Measurements from ENCODE around the gene CHST10. TPM values are rescaled to one million over a fixed set of nuclear protein-coding genes. Genes with fewer than 3 reads are reported as not detected.
"Not testable (repeated sequence)": the region's sequence is repeated elsewhere in the genome, so short reads cannot be mapped to it uniquely, and the experiment has no call there.

Gene CHST10
- total and polyA plus RNA-seq, 11 donors = 5.8 to 14.1 (median 8.8) TPM

DNA sequence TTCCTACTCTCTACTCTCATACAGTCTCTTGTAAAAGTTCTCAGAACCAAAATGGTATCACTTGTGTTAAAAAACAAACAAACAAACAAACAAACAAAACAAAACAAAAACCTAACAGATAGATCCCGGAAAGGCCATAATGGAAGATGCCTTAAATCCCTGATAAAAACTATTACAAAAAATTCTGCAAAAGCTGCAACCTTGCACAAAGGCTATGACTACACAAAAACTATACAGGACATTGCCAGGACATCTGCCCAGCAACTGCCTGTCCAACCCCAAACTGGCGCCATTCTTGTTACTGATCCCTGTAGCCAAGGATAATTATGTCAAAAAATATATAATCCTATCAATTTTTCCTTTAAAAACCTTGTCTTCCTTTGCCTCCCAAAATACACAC is 58.9 kb downstream of the CHST10 start:
- H3K36me3 ChIP-seq = no peaks in the 10 kb centered on the region
- WGBS, 4 donors = 85 to 96% (median 92%) methylated on average over 2 of the region's 2 CpGs
- no peak for TF ChIP-seq POLR2A (IDR thresholded peaks at IDR 0.05)
- TF ChIP-seq, protein P1, sequence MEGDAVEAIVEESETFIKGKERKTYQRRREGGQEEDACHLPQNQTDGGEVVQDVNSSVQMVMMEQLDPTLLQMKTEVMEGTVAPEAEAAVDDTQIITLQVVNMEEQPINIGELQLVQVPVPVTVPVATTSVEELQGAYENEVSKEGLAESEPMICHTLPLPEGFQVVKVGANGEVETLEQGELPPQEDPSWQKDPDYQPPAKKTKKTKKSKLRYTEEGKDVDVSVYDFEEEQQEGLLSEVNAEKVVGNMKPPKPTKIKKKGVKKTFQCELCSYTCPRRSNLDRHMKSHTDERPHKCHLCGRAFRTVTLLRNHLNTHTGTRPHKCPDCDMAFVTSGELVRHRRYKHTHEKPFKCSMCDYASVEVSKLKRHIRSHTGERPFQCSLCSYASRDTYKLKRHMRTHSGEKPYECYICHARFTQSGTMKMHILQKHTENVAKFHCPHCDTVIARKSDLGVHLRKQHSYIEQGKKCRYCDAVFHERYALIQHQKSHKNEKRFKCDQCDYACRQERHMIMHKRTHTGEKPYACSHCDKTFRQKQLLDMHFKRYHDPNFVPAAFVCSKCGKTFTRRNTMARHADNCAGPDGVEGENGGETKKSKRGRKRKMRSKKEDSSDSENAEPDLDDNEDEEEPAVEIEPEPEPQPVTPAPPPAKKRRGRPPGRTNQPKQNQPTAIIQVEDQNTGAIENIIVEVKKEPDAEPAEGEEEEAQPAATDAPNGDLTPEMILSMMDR (IDR thresholded peaks at IDR 0.05) = no peak
- H3K4me3 ChIP-seq = no peak overlapping the region
- no peaks in the 10 kb centered on the region for H3K4me1 ChIP-seq
- H3K27ac ChIP-seq = no peak overlapping the region
- DNase-seq (no peak), ATAC-seq (no peak)
- intact Hi-C loops (cut with DNase I) = no loop called here
- no peaks in the 10 kb centered on the region for H3K27me3 ChIP-seq
- peaks cover 0 to 27% (median 13%) of the 10 kb centered on the region in 12 donors for H3K9me3 ChIP-seq

DNA sequence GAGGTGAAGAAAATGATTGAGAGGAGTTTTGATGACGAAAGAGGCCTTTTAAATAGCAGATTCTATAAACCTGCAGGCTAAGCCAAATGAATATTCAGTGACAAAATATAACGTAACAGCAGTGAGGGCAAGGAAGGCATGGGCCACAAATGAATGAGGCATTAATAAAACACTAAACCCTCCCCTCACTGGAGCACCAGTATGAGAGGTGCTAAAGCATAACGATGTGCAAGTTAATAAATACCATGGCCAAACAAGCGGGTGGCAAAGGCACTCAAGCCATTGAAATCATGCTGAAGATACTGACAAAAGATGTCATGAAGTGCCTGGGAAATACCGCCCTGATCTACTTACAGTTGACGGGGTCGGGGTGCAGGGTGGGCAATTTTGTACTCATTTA is 64.9 kb downstream of the CHST10 start:
- H3K27me3 ChIP-seq = peaks cover 0 to 11% (median 0%) of the 10 kb centered on the region in 9 donors
- WGBS, 4 donors = 89 to 94% (median 91%) methylated on average over 7 of the region's 7 CpGs
- no peaks in the 10 kb centered on the region for H3K4me1 ChIP-seq

DNA sequence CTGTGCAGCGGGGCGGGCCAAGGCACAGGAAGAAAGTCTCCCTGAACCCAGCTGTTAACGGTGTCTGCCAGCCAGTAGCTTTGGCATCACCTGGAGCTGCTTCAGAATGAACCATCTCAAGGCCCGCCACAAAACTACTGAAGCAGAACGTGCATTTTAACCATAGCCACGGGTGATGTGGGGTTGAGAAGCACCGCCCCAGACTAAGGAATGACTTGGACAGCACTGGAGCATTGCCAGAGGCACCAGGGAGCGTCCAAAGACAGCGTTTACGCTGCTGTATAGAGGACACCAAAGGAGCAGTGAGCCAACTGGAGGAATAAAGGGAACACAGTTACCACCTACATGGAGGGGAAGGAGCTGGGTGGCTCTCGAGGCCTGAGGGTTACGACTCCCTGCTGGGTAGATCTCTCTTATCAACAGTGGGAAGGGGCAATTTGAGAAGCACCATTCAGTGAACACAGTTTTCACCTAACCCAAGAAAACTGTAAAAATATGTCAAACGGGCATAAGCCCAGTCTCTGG is 66.7 kb downstream of the CHST10 start:
- peaks cover 0 to 11% (median 0%) of the 10 kb centered on the region in 9 donors for H3K27me3 ChIP-seq
- TF ChIP-seq, protein P1 (IDR thresholded peaks at IDR 0.05) = no peak
- TF ChIP-seq POLR2A (IDR thresholded peaks at IDR 0.05) = no peak
- H3K4me3 ChIP-seq = no peak overlapping the region
- intact Hi-C loops (cut with DNase I) = no loop called here
- H3K27ac ChIP-seq = no peak overlapping the region
- ATAC-seq = no peak
- WGBS, 4 donors = 67 to 74% (median 72%) methylated on average over 13 of the region's 13 CpGs
- no peaks in the 10 kb centered on the region for H3K4me1 ChIP-seq
- H3K9me3 ChIP-seq = no peaks in the 10 kb centered on the region
- no peaks in the 10 kb centered on the region for H3K36me3 ChIP-seq
- no peak for DNase-seq

More for the DNA sequence above, 64.9 kb downstream of the CHST10 start:
- DNase-seq (no peak), ATAC-seq (no peak)
- Histone ChIP-seq H3K9me3 (no peaks in the 10 kb centered on the region), H3K36me3 (no peaks in the 10 kb centered on the region), H3K4me3 (no peak overlapping the region), H3K27ac (no peak overlapping the region)
- TF ChIP-seq, protein P1 (IDR thresholded peaks at IDR 0.05) = no peak
- no peak for TF ChIP-seq POLR2A (IDR thresholded peaks at IDR 0.05)
- intact Hi-C loops (cut with DNase I) = no loop called here

DNA sequence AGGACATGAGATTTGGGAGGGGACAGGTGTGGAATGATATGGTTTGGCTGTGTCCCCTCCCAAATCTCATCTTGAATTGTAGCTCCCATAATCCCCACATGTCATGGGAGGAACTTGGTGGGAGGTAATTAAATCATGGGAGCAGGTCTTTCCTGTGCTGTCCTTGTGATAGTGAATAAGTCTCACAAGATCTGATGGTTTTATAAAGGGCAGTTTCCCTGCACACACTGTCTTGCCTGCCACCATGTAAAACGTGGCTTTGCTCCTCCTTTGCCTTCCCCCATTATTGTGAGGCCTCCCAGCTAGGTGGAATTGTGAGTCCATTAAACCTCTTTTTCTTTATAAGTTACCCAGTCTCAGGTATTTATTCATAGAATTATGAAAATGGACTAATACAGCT is 72.3 kb downstream of the CHST10 start:
- ATAC-seq; H3K27ac ChIP-seq; H3K4me1 ChIP-seq; H3K9me3 ChIP-seq; H3K36me3 ChIP-seq; DNase-seq; H3K4me3 ChIP-seq; intact Hi-C loops (cut with DNase I): not testable (repeated sequence)
- H3K27me3 ChIP-seq = peaks cover 0 to 13% (median 0%) of the 10 kb centered on the region in 9 donors
- 25 to 63% (median 43%) methylated on average over 1 of the region's 1 CpG for WGBS, 4 donors

DNA sequence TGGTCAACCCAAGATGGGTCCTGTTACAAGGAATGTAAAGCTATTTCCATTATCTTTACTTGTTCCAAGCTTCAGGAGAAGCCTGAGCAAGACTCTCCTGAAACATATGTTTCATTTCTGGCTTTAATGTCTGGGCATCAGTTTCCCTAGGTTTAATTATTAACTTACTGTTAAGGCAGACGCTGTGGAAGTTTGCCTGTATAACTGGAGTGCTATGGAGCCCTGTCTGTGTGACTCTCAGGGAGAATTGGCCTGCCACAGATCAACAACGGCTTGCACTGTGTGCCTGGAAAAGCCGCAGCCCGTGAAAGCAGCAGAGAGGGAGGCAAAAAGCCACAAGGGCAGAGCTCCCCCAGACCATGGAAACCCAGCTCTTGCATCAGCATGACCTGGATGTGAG is 73.0 kb downstream of the CHST10 start:
- H3K4me3 ChIP-seq = no peak overlapping the region
- H3K36me3 ChIP-seq = no peaks in the 10 kb centered on the region
- no peak for ATAC-seq
- peaks cover 0 to 20% (median 0%) of the 10 kb centered on the region in 9 donors for H3K27me3 ChIP-seq
- no peak for DNase-seq
- no peaks in the 10 kb centered on the region for H3K9me3 ChIP-seq
- H3K27ac ChIP-seq = no peak overlapping the region
- TF ChIP-seq POLR2A (IDR thresholded peaks at IDR 0.05) = no peak
- TF ChIP-seq, protein P1 (IDR thresholded peaks at IDR 0.05) = no peak
- no peaks in the 10 kb centered on the region for H3K4me1 ChIP-seq
- 67 to 80% (median 72%) methylated on average over 4 of the region's 4 CpGs for WGBS, 4 donors
- intact Hi-C loops (cut with DNase I) = no loop called here

DNA sequence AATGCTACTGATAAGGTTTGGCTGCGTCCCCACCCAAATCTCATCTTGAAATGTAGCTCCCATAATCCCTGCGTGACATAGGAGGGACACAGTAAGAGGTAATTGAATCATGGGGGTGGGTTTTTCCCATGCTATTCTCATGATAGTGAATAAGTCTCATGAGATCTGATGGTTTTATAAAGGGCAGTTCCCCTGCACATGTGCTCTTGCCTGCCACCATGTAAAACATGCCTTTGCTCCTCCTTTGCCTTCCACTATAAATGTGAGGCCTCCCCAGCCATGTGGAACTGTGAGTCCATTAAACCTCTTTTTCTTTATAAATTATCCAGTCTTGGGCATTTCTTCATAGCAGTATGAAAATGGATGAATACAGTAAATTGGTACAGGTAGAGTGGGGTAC is 75.0 kb downstream of the CHST10 start:
- intact Hi-C loops (cut with DNase I); ATAC-seq; H3K36me3 ChIP-seq; DNase-seq; H3K9me3 ChIP-seq; H3K4me3 ChIP-seq; H3K4me1 ChIP-seq; H3K27ac ChIP-seq: not testable (repeated sequence)
- peaks cover 0 to 20% (median 0%) of the 10 kb centered on the region in 9 donors for H3K27me3 ChIP-seq
- 83 to 92% (median 87%) methylated on average over 2 of the region's 2 CpGs for WGBS, 4 donors

All from heart left ventricle (tissue), 16 donors.